Testis (tissue), 3 donors: ENCODE measurements around the gene TNS1. TPM values are rescaled to one million over a fixed set of nuclear protein-coding genes. Genes with fewer than 3 reads are reported as not detected.

Experiments used
- DNase-seq: peaks from one replicate; pipeline ENCODE4 v3.0.0-alpha.2; 2019
- H3K27ac ChIP-seq, 2 donors: fragments of 200-600 bp; sonication (generic); one replicate each; pipeline ENCODE4 v1.5.1; 2019
- H3K27me3 ChIP-seq: fragments of 200-600 bp; sonication (generic); one replicate; pipeline ENCODE4 v1.5.1; 2019
- H3K36me3 ChIP-seq: fragments of 200-600 bp; sonication (generic); one replicate; pipeline ENCODE4 v1.5.1; 2017; ENCODE audit warnings: low read depth; ENCODE audit errors: missing control alignments
- H3K4me1 ChIP-seq: fragments of 200-600 bp; sonication (generic); one replicate; pipeline ENCODE4 v1.5.1; 2019
- H3K4me3 ChIP-seq, 2 donors: fragments of 200-600 bp; sonication (generic); one replicate each; pipeline ENCODE4 v1.5.1; 2017 to 2019
- H3K9me3 ChIP-seq: fragments of 200-600 bp; sonication (generic); one replicate; pipeline ENCODE4 v1.5.1; 2017
- POLR2A ChIP-seq: fragments of 450-650 bp; IDR thresholded peaks from one replicate; pipeline ENCODE4 v1.6.1; 2017; ENCODE audit warnings: antibody characterized with exemption, mild to moderate bottlenecking, moderate library complexity
- WGBS, 2 donors: methylation state at CpG; one replicate each; pipeline ENCODE4 v1.1.5; 2018; 5-methylcytosine and 5-hydroxymethylcytosine counted together
- intact Hi-C: fragments of 100-400 bp; cut with DNase I; formaldehyde crosslinking; loops from one replicate; pipeline ENCODE4 v1.15.1; 2023; ENCODE audit warnings: low total_unique reads
- polyA plus RNA-seq: library from polyadenylated mRNA; stranded (reverse); fragments of 350-450 nt; fragmentation: Illumina TruSeq; extraction: RNeasy Lipid Tissue Mini Kit (QIAGEN cat#74804); gene quantifications from one replicate; pipeline ENCODE4 v1.2.3, GENCODE V29; 2014; ENCODE audit warnings: low read depth, low replicate concordance; ENCODE audit not compliant: insufficient read depth
- total RNA-seq, 2 donors: library from RNA; depleted of rRNA; stranded (reverse); fragments of >200 nt; gene quantifications; one replicate each; pipeline ENCODE4 v1.2.3, GENCODE V29; 2016
- TF ChIP-seq, protein P1 (sequence below), 3 experiments: fragments of 450-650 bp in 2 of 3; fragments of 200-600 bp in 1 of 3; sonication (generic) in 1 of 3; IDR thresholded peaks; one replicate each; pipeline ENCODE4 v1.5.1; 2016 to 2019; ENCODE audit warnings: antibody characterized with exemption in 3 of 3, mild to moderate bottlenecking in 2 of 3, moderate library complexity in 1 of 3

Gene TNS1
- total and polyA plus RNA-seq, 3 donors from 2014 or later = 75.9 to 256 (median 227) TPM

GRCh38 chr2:217868265-217868892, 134.4 kb downstream of the TNS1 start:
- DNase-seq = no peak
- Histone ChIP-seq H3K4me1 (peaks cover 3% of the 10 kb centered on the region), H3K27me3 (no peaks in the 10 kb centered on the region), H3K27ac (no peak overlapping the region), H3K9me3 (no peaks in the 10 kb centered on the region), H3K36me3 (no peaks in the 10 kb centered on the region), H3K4me3 (no peak overlapping the region)
- no peak for TF ChIP-seq POLR2A
- TF ChIP-seq, protein P1, sequence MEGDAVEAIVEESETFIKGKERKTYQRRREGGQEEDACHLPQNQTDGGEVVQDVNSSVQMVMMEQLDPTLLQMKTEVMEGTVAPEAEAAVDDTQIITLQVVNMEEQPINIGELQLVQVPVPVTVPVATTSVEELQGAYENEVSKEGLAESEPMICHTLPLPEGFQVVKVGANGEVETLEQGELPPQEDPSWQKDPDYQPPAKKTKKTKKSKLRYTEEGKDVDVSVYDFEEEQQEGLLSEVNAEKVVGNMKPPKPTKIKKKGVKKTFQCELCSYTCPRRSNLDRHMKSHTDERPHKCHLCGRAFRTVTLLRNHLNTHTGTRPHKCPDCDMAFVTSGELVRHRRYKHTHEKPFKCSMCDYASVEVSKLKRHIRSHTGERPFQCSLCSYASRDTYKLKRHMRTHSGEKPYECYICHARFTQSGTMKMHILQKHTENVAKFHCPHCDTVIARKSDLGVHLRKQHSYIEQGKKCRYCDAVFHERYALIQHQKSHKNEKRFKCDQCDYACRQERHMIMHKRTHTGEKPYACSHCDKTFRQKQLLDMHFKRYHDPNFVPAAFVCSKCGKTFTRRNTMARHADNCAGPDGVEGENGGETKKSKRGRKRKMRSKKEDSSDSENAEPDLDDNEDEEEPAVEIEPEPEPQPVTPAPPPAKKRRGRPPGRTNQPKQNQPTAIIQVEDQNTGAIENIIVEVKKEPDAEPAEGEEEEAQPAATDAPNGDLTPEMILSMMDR (IDR thresholded peaks at IDR 0.05) = no peak
- 50 to 66% methylated on average over 5 of the region's 5 CpGs for WGBS, 2 donors
- intact Hi-C loops = no loop called here

DNA sequence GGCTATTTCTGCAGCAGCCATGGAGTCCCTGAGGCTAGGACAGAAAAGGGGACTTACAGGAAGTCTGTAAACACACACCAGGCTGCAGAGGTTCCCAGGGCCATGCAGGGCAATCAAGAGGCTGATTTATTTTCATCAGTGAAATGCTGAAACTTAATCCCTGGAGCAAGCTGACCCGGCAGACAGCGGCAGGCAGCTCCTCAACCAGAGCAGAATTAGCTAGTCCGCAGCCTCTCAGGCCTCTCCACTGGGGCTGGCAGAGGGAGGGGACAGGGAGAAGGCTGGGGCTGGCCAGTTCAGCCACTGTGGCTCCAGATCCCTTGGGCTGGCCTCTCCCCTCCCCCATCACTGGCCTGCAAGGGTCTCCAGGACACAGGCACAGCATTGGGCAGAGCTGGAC, 136.3 kb downstream of the TNS1 start:
- no peak for DNase-seq
- Histone ChIP-seq H3K4me3 (no peak overlapping the region), H3K36me3 (no peaks in the 10 kb centered on the region), H3K9me3 (no peaks in the 10 kb centered on the region), H3K4me1 (peaks cover 3% of the 10 kb centered on the region), H3K27me3 (no peaks in the 10 kb centered on the region), H3K27ac (no peak overlapping the region)
- intact Hi-C loops = no loop called here
- WGBS, 2 donors = 66 to 81% methylated on average over 3 of the region's 3 CpGs
- no peak for TF ChIP-seq POLR2A
- TF ChIP-seq, protein P1 (IDR thresholded peaks at IDR 0.05) = no peak

GRCh38 chr2:217864963-217865772, 137.6 kb downstream of the TNS1 start:
- TF ChIP-seq, protein P1 (IDR thresholded peaks at IDR 0.05) = no peak
- no peak for TF ChIP-seq POLR2A
- Histone ChIP-seq H3K36me3 (no peaks in the 10 kb centered on the region), H3K4me1 (peaks cover 6% of the 10 kb centered on the region), H3K27me3 (no peaks in the 10 kb centered on the region), H3K4me3 (no peak overlapping the region), H3K27ac (no peak overlapping the region), H3K9me3 (no peaks in the 10 kb centered on the region)
- intact Hi-C loops = no loop called here
- DNase-seq = no peak
- 67 to 74% methylated on average over 3 of the region's 3 CpGs for WGBS, 2 donors

DNA sequence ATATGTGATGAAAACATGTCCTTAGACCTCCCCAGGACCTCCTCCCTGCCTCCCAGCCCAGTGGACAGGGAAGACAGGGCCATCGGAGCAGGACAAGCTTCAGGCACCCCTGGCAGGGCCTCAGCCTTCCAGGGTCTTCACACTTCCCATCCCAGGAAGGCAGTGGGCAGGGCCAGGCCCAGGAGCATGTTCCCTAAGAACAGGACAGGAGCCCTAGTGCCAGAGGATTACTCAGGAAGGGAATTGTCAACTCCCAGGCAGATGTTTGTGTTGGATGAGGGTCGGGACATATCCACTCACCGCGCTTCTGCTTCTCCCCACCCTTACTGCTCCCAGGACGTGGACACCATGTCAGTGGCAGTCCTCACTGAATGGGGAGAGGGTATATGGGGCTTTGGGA, 138.9 kb downstream of the TNS1 start:
- TF ChIP-seq POLR2A = no peak
- TF ChIP-seq, protein P1 (IDR thresholded peaks at IDR 0.05) = no peak
- peaks cover 10% of the 10 kb centered on the region for H3K4me1 ChIP-seq
- no peaks in the 10 kb centered on the region for H3K9me3 ChIP-seq
- DNase-seq = no peak
- WGBS, 2 donors = 64 to 67% methylated on average over 5 of the region's 5 CpGs
- no peaks in the 10 kb centered on the region for H3K27me3 ChIP-seq
- peak overlapping the region in 1 of 2 donors; percentile 25 for H3K27ac ChIP-seq
- intact Hi-C loops = no loop called here
- no peak overlapping the region for H3K4me3 ChIP-seq
- H3K36me3 ChIP-seq = no peaks in the 10 kb centered on the region
